Measurements from ENCODE around the gene APOL3. TPM values are rescaled to one million over a fixed set of nuclear protein-coding genes. Genes with fewer than 3 reads are reported as not detected.
"Not testable (repeated sequence)": the region's sequence is repeated elsewhere in the genome, so short reads cannot be mapped to it uniquely, and the experiment has no call there.

APOL3 gene
- 100 to 1,000 TPM; 121 to 212 (median 175) TPM for total RNA-seq
- polyA plus RNA-seq, result 10 to 100 TPM; 56.9 to 83.9 TPM
- 116 reads per million, percentile 87 among the genes with 10 or more reads in this experiment for total RNA-seq

DNA sequence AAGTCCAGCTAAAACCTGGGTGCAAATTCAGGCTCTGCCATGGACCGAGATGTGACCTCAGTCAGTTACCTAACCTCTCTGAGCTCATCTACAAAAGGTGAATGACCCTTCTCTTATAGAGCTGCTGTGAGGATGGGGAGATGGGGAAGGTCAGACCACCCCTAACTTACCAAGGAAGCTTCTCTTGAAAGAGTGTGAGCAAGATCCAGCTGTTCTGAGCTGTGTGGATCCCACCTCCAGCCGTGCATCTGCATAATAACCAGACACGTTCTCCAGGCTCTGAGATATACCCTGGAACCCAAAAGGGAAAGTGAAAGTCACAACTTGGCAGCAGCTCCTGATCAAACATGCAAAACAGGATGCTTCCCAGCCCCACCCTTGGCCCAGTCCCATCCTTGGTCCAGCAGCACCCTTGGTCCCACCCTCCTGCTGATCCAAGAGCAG lies at the start of gene APOL3:
APOL3 (minus strand) TSS at position 257 of the 444 bp plus-strand sequence. CDS start 11,700 bp downstream, outside the sequence.
- H3K9me3 ChIP-seq (ENCODE audit: control insufficient read depth in 2 of 3, low read length in 3 of 3), result no peaks in the 10 kb centered on the region
- peak; percentile 37 for ATAC-seq
- POLR2A ChIA-PET, result interaction anchor here (0.6 to 1.5 kb wide), 10 partner anchors 12 to 616 kb away, joined by 3 to 7 read pairs (median 3); partner anchors contain the start of genes APOL1, APOL2, APOL6 and IFT27
- intact Hi-C loops (cut with micrococcal nuclease), result loop anchor here (1.0 to 10.0 kb wide), 3 partner anchors 20 to 324 kb away; partner anchors contain the start of genes TXN2 (in 2 of the 2) and APOL2 (in 1 of the 2)
- Mint-ChIP-seq H3K4me3 (peak within 1 kb of the TSS; percentile 89 to 99 (median 97)), H3K4me1 (peaks cover 43 to 96% (median 83%) of the 10 kb centered on the region in 7 donors), H3K27me3 (no peaks in the 10 kb centered on the region), H3K36me3 (peaks cover 6 to 43% (median 14%) of the 10 kb centered on the region in 5 donors), H3K27ac (peak within 1 kb of the TSS; percentile 95 to 99 (median 98)), H3K9me3 (peaks cover 0 to 4% (median 0%) of the 10 kb centered on the region in 11 donors)
- DNase-seq, result peak in 8 of 9 donors; percentile 43 to 65 (median 55)
- H3K27me3 ChIP-seq (ENCODE audit: control insufficient read depth in 2 of 2, insufficient read depth in 2 of 2, low read length in 2 of 2), result no peaks in the 10 kb centered on the region
- H3K4me1 ChIP-seq (ENCODE audit: control insufficient read depth in 2 of 2, insufficient read depth in 2 of 2, low read length in 2 of 2), result peaks cover 37 to 53% of the 10 kb centered on the region in 2 donors
- H3K4me3 ChIP-seq (ENCODE audit: low read length), result peak within 1 kb of the TSS; percentile 82
- CTCF ChIA-PET, result interaction anchor here (0.8 to 6.7 kb wide), 6 partner anchors 9 to 310 kb away, joined by 3 to 71 read pairs (median 4); partner anchors contain the start of gene APOL2
- H3K36me3 ChIP-seq (ENCODE audit: control insufficient read depth in 2 of 3, insufficient read depth in 3 of 3, low read length in 3 of 3), result no peaks in the 10 kb centered on the region
- peak within 1 kb of the TSS; percentile 96 for H3K27ac ChIP-seq (ENCODE audit: low read depth, low read length)

DNA sequence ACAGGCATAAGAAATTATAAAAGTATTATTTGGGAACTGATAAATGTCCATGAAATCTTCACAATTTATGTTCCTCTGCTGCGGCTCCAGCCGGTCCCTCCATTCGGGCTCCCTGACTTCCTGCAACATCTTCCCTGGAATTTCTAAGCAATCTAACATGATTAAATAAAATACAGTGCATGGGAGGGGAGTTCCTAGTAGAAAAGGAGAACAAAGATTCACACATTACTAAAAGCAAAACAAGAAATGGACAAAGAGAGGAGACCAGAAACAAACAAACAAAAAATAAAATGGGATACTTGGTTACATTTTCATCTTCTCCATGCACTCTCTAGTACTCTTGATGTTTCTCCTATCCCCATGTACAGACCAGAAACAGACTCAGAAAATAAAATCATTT lies 49.7 kb upstream of the APOL3 start:
- ChIA-PET POLR2A (no interaction called here), CTCF (no interaction called here)
- intact Hi-C loops (cut with micrococcal nuclease), result no loop called here
- peaks cover 0 to 16% (median 7%) of the 10 kb centered on the region in 11 donors for H3K9me3 Mint-ChIP-seq
- H3K36me3 Mint-ChIP-seq, result peaks cover 0 to 7% (median 4%) of the 10 kb centered on the region in 5 donors
- ATAC-seq (no peak), DNase-seq (no peak)
- H3K27me3 Mint-ChIP-seq, result peaks cover 5 to 60% (median 22%) of the 10 kb centered on the region in 5 donors
- Histone ChIP-seq H3K9me3 (ENCODE audit: control insufficient read depth in 2 of 3, low read length in 3 of 3) (no peaks in the 10 kb centered on the region), H3K36me3 (ENCODE audit: control insufficient read depth in 2 of 3, insufficient read depth in 3 of 3, low read length in 3 of 3) (no peaks in the 10 kb centered on the region), H3K27me3 (ENCODE audit: control insufficient read depth in 2 of 2, insufficient read depth in 2 of 2, low read length in 2 of 2) (no peaks in the 10 kb centered on the region), H3K4me3 (ENCODE audit: low read length) (no peak overlapping the region), H3K27ac (ENCODE audit: low read depth, low read length) (no peak overlapping the region), H3K4me1 (ENCODE audit: control insufficient read depth in 2 of 2, insufficient read depth in 2 of 2, low read length in 2 of 2) (no peaks in the 10 kb centered on the region)
- no peak overlapping the region for H3K4me3 Mint-ChIP-seq
- peaks cover 5 to 16% (median 8%) of the 10 kb centered on the region in 7 donors for H3K4me1 Mint-ChIP-seq
- no peak overlapping the region for H3K27ac Mint-ChIP-seq

DNA sequence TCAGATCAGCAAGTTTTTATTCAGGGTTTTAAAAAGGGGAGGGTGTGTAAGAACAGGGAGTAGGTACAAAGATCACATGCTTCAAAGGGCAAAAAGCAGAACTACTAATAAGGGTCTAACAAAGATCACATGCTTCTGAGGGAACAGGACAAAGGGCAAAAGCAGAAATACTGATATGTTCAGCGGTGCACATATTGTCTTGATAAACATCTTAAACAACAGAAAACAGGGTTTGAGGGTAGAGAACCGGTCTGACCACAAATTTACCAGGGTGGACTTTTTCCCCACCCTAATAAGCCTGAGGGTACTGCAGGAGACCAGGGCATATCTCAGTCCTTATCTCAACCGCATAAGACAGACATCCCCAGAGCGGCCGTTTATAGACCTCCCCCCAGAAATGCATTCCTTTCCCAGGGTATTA lies 48.9 kb upstream of the APOL3 start:
- CTCF ChIA-PET; POLR2A ChIA-PET; H3K4me1 ChIP-seq (ENCODE audit: control insufficient read depth in 2 of 2, insufficient read depth in 2 of 2, low read length in 2 of 2); H3K27ac ChIP-seq (ENCODE audit: low read depth, low read length); intact Hi-C loops (cut with micrococcal nuclease); H3K4me3 ChIP-seq (ENCODE audit: low read length); H3K36me3 Mint-ChIP-seq; H3K27me3 ChIP-seq (ENCODE audit: control insufficient read depth in 2 of 2, insufficient read depth in 2 of 2, low read length in 2 of 2); H3K4me3 Mint-ChIP-seq; ATAC-seq; DNase-seq; H3K9me3 ChIP-seq (ENCODE audit: control insufficient read depth in 2 of 3, low read length in 3 of 3); H3K36me3 ChIP-seq (ENCODE audit: control insufficient read depth in 2 of 3, insufficient read depth in 3 of 3, low read length in 3 of 3); H3K27ac Mint-ChIP-seq: not testable (repeated sequence)
- Mint-ChIP-seq H3K27me3 (peaks cover 5 to 54% (median 22%) of the 10 kb centered on the region in 5 donors), H3K4me1 (peaks cover 5 to 16% (median 12%) of the 10 kb centered on the region in 7 donors), H3K9me3 (peaks cover 0 to 16% (median 7%) of the 10 kb centered on the region in 11 donors)

DNA sequence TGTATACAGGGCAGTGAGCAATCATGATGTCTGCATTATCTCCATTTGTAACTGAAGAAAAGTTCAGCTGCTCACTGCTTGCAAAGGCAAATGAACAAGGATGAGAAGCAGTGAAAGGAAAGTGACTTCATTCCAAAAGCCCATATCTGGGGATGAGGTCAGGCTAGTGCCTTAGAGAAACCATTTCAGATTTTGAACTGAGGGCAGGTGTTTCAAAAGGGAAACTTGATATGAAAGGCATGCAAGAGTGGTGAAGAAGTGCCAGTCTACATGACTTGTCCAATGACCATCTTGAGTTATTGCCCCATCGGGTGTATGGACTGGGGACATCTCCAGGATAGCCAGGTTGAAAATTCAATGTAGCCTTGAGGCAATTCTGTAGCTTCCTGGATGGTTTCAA lies 48.4 kb upstream of the APOL3 start:
- POLR2A ChIA-PET, result no interaction called here
- Histone ChIP-seq H3K9me3 (ENCODE audit: control insufficient read depth in 2 of 3, low read length in 3 of 3) (no peaks in the 10 kb centered on the region), H3K27me3 (ENCODE audit: control insufficient read depth in 2 of 2, insufficient read depth in 2 of 2, low read length in 2 of 2) (no peaks in the 10 kb centered on the region), H3K27ac (ENCODE audit: low read depth, low read length) (no peak overlapping the region), H3K4me3 (ENCODE audit: low read length) (no peak overlapping the region), H3K4me1 (ENCODE audit: control insufficient read depth in 2 of 2, insufficient read depth in 2 of 2, low read length in 2 of 2) (no peaks in the 10 kb centered on the region), H3K36me3 (ENCODE audit: control insufficient read depth in 2 of 3, insufficient read depth in 3 of 3, low read length in 3 of 3) (no peaks in the 10 kb centered on the region)
- Mint-ChIP-seq H3K9me3 (peaks cover 0 to 16% (median 7%) of the 10 kb centered on the region in 11 donors), H3K4me1 (peaks cover 5 to 16% (median 12%) of the 10 kb centered on the region in 7 donors), H3K27me3 (peaks cover 6 to 48% (median 22%) of the 10 kb centered on the region in 5 donors), H3K27ac (no peak overlapping the region), H3K36me3 (peaks cover 0 to 7% (median 4%) of the 10 kb centered on the region in 5 donors), H3K4me3 (no peak overlapping the region)
- DNase-seq (no peak), ATAC-seq (no peak)
- intact Hi-C loops (cut with micrococcal nuclease), result no loop called here
- CTCF ChIA-PET, result no interaction called here

GRCh38 chr22:36208162-36208765 lies 47.7 kb upstream of the APOL3 start:
- ChIA-PET CTCF (interaction anchor here (0.7 to 1.0 kb wide), 2 partner anchors 12 to 70 kb away, joined by 3 read pairs; no protein-coding TSS in a partner anchor), POLR2A (interaction anchor here (0.6 to 0.8 kb wide), 2 partner anchors 9 to 119 kb away, joined by 3 to 5 read pairs; no protein-coding TSS in a partner anchor)
- DNase-seq, result no peak
- intact Hi-C loops (cut with micrococcal nuclease), result no loop called here
- Mint-ChIP-seq H3K27ac (no peak overlapping the region), H3K9me3 (peaks cover 0 to 16% (median 7%) of the 10 kb centered on the region in 11 donors), H3K4me3 (no peak overlapping the region), H3K27me3 (peaks cover 10 to 42% (median 21%) of the 10 kb centered on the region in 5 donors), H3K4me1 (peaks cover 5 to 15% (median 12%) of the 10 kb centered on the region in 7 donors), H3K36me3 (peaks cover 0 to 7% (median 4%) of the 10 kb centered on the region in 5 donors)
- no peaks in the 10 kb centered on the region for H3K9me3 ChIP-seq (ENCODE audit: control insufficient read depth in 2 of 3, low read length in 3 of 3)
- H3K36me3 ChIP-seq (ENCODE audit: control insufficient read depth in 2 of 3, insufficient read depth in 3 of 3, low read length in 3 of 3), result no peaks in the 10 kb centered on the region
- H3K4me1 ChIP-seq (ENCODE audit: control insufficient read depth in 2 of 2, insufficient read depth in 2 of 2, low read length in 2 of 2), result no peaks in the 10 kb centered on the region
- ATAC-seq, result no peak
- no peak overlapping the region for H3K4me3 ChIP-seq (ENCODE audit: low read length)
- no peaks in the 10 kb centered on the region for H3K27me3 ChIP-seq (ENCODE audit: control insufficient read depth in 2 of 2, insufficient read depth in 2 of 2, low read length in 2 of 2)
- no peak overlapping the region for H3K27ac ChIP-seq (ENCODE audit: low read depth, low read length)

GRCh38 chr22:36206255-36206654 lies 45.7 kb upstream of the APOL3 start:
- Histone ChIP-seq H3K9me3 (ENCODE audit: control insufficient read depth in 2 of 3, low read length in 3 of 3) (no peaks in the 10 kb centered on the region), H3K36me3 (ENCODE audit: control insufficient read depth in 2 of 3, insufficient read depth in 3 of 3, low read length in 3 of 3) (no peaks in the 10 kb centered on the region), H3K27me3 (ENCODE audit: control insufficient read depth in 2 of 2, insufficient read depth in 2 of 2, low read length in 2 of 2) (no peaks in the 10 kb centered on the region), H3K4me3 (ENCODE audit: low read length) (no peak overlapping the region), H3K4me1 (ENCODE audit: control insufficient read depth in 2 of 2, insufficient read depth in 2 of 2, low read length in 2 of 2) (no peaks in the 10 kb centered on the region), H3K27ac (ENCODE audit: low read depth, low read length) (no peak overlapping the region)
- DNase-seq (no peak), ATAC-seq (no peak)
- Mint-ChIP-seq H3K36me3 (peaks cover 0 to 6% (median 4%) of the 10 kb centered on the region in 5 donors), H3K9me3 (peaks cover 0 to 16% (median 7%) of the 10 kb centered on the region in 11 donors), H3K27ac (no peak overlapping the region), H3K4me1 (peaks cover 4 to 18% (median 7%) of the 10 kb centered on the region in 7 donors), H3K4me3 (no peak overlapping the region), H3K27me3 (peaks cover 13 to 26% (median 22%) of the 10 kb centered on the region in 5 donors)
- ChIA-PET POLR2A (no interaction called here), CTCF (no interaction called here)
- intact Hi-C loops (cut with micrococcal nuclease), result no loop called here

Data from naive thymus-derived CD4-positive, alpha-beta T cell (primary cell).